Gastrocnemius medialis (tissue), 4 donors: Measurements from ENCODE around the gene NKX1-2.

Source experiments
- CTCF ChIP-seq, 5 experiments: fragments of 450-650 bp in 3 of 5; fragments of 200-600 bp in 2 of 5; sonication (generic) in 2 of 5; IDR thresholded peaks in 4 of 5; conservative IDR thresholded peaks in 1 of 5; 1 replicate in 4 of 5; 2 replicates in 1 of 5; pipeline ENCODE4 v1.5.1; 2016 to 2019; ENCODE audit warnings: antibody characterized with exemption in 5 of 5, mild to moderate bottlenecking in 3 of 5, moderate library complexity in 3 of 5
- POLR2A ChIP-seq, 2 donors: fragments of 450-650 bp; IDR thresholded peaks; one replicate each; pipeline ENCODE4 v1.6.1; 2017; ENCODE audit warnings: antibody characterized with exemption in 2 of 2, mild to moderate bottlenecking in 2 of 2, moderate library complexity in 2 of 2

- TF ChIP-seq CTCF (IDR thresholded peaks at IDR 0.05 in 4 of 5, conservative IDR thresholded peaks at IDR 0.05 in 1 of 5) (no peak), POLR2A (IDR thresholded peaks at IDR 0.05) (no peak)
These were observed 47.6 kb downstream of the NKX1-2 start for GRCh38 chr10:124402273-124402672.
